GM18868 (cell line): ENCODE measurements around the gene ADH7.
"Not testable (repeated sequence)": the region's sequence is repeated elsewhere in the genome, so short reads cannot be mapped to it uniquely, and the experiment has no call there.

Experiments used
- ATAC-seq: cut with Tn5 transposase; IDR thresholded peaks from one replicate; pipeline ENCODE4 v1.9.1; 2021; ENCODE audit warnings: mild to moderate bottlenecking, moderate library complexity; ENCODE audit not compliant: unreplicated experiment

Gene ADH7

DNA sequence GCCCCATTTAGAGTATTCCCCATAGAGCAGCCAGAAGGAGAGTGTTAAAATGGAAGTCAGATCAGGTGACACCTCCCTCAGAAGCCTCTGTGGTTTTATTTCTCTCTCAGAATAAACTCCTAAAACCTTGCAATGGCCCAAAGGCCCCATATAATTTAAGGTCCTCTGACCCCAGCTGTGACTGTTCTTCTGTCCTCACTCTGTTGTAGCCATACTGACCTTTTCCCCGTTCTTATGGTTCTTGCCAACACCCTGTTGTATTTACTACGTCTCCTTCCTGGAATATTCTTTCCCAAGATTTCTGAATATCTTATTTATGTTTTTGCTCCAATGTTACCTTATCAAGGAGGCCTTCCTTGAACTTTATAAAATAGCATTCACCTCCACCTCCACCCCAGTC lies 18.0 kb downstream of the ADH7 start:
- ATAC-seq: no peak

DNA sequence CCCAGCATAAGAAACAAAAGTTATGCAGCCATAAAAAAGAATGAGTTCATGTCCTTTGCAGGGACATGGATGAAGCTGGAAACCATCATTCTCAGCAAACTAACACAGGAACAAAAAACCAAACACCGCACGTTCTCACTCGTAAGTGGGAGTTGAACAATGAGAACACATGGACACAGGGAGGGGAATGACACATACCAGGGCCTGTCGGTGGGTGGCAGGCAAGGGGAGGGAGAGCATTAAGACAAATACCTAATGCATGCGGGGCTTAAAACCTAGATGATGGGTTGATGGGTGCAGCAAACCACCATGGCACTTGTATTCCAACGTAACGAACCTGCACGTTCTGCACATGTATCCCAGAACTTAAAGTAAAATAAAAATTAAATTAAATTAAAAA lies 19.4 kb downstream of the ADH7 start:
- ATAC-seq: not testable (repeated sequence)

DNA sequence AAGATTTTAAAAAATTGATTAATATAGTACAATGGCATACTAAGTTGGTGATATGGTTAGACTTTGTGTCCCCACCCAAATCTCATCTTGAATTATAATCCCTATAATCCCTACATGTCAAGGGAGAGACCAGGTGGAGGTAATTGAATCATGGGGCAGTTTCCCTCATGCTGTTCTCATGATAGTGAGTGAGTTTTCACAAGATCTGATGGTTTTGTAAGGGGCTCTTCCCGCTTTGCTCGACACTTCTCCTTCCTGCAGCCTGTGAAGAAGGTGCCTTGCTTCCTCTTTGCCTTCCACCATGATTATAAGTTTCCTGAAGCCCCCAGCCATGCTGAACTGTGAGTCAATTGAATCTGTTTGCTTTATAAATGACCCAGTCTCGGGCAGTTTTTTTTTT lies 20.2 kb downstream of the ADH7 start:
- ATAC-seq: not testable (repeated sequence)

DNA sequence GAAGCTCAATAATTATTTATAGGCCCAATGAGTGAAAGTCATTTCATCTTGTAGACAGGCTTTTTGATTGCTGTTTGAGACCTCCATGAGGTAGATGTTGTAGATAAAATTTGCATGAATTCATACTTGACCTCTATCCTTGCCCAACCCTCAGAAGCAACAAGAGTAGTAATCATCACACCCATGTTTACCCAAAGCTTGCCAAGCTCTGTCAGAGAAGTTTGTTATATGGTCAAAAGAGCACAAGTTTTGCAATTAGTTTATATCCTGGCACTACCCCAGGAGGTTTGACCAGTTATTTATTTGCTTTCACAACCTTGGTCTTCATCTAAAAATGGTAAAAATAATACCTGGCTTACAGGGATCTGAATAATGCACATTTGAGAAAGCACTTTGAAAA lies 20.7 kb downstream of the ADH7 start:
- ATAC-seq: no peak

DNA sequence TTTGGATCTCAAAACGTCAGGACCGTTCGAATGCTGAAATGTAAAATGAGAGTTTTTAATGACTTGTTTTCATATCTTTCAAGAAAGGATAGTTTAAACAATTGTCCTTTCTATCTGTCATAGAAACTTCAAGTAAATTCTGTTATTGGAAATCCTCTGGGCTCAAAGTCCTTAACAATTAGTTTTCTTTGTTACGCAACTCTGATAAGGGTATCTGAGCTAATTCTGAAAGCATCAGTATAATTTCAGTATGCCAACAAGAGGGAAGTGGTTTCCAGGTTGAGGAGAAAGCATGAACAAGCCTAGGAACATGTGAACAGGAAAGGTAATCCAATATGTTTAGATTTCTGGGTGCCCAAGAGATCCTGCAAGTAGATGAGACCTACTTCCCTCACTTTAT lies 22.0 kb downstream of the ADH7 start:
- ATAC-seq: no peak

GRCh38 chr4:99411041-99411440 lies 24.1 kb downstream of the ADH7 start:
- no peak for ATAC-seq

DNA sequence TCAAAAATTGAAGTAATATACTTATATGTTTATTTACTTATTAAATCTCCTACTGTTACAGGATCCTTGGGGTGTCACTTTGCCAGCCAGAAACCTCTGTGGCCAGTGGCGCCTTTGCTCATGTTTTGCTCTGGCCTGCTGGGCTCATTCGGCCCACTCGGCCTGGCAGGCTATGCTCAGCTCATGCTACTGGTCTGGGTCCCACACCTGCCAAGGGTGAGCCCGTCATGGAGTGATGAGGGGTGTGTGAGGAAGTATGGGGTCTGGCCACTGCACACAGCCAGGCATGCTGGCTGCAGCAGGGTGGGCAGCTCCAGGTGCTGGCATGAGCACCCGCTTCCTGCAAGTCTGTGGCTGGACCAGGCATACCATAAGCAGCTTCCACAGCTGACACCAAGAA lies 25.1 kb downstream of the ADH7 start:
- ATAC-seq: no peak

DNA sequence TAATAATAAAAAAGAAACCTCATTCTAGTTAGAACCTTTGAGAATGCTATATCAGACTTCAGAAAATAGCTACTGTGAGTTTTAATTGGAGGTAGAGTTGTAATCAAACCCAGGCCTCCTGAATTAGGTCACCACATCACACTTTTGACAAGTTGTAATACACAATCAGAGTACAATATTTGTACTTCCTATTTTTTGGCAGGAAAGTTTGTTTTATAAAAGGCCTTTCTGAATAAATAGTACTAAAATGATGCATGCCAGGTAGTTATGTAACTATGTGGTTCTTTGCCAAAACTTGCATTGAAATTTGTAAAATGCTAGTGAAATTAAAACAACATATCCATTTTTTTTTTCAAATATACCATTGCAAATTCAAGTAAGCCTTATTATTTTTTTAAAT lies 26.8 kb downstream of the ADH7 start:
- ATAC-seq: no peak

- ATAC-seq: peak; percentile 31
Observed at GRCh38 chr4:99405433-99406115, 29.6 kb downstream of the ADH7 start.

DNA sequence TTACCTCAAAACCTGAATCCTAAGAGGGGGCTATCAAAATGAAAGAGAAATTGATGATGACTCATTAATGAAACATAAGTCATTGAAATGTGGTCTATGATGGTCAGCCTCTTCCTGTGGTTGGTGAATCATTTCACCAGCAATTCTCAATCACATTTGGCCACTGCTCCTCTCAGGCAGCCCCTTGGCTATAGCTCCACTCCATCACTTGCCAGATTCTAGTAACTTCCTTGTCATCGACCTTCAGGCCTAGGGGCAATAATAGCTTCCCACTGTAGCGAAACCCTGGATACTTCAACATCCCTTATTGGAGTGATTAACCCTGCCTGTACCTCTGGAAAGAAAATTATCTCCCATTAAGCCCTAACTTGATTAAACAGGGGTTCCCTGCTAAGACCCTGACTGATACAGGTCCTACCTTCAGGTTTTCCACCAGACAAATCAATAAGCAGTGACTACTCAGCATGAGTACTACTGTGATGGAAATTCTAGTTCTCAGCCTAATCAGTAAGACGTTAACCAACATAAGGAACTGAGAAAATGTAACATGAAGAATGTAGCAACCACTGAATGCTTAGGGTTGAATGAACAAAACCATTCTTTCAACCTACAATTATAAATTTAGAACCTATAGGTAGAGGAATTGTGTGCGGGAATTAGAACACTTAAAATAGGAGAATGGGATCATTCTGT lies 30.4 kb downstream of the ADH7 start:
- peak; percentile 91 for ATAC-seq

GRCh38 chr4:99403380-99404184 lies 31.6 kb downstream of the ADH7 start:
- ATAC-seq: peak; percentile 31

GRCh38 chr4:99402765-99403164 lies 32.4 kb downstream of the ADH7 start:
- ATAC-seq: no peak

DNA sequence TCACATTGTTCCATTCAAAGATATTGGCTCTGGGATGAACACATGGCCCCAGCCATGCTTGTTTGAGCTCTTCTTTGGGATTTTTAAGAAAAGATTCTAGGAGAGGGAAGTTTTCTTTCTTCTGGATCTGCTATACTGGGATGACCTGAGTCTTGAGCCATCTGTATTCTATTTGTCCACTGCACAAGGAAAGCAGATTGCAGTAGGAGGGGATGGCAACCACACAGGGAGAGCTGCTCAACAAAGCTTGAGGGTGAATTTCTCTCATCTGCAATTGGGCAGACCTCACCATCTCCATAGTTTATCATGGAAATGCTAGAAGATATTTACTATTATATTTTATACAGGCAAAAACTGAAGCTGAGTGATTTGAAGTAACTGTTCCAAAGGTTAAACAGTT lies 34.3 kb downstream of the ADH7 start:
- no peak for ATAC-seq

- no peak for ATAC-seq
Observed at GRCh38 chr4:99399017-99399416, 36.1 kb downstream of the ADH7 start.

GRCh38 chr4:99395595-99396364 lies 39.4 kb downstream of the ADH7 start:
- no peak for ATAC-seq

DNA sequence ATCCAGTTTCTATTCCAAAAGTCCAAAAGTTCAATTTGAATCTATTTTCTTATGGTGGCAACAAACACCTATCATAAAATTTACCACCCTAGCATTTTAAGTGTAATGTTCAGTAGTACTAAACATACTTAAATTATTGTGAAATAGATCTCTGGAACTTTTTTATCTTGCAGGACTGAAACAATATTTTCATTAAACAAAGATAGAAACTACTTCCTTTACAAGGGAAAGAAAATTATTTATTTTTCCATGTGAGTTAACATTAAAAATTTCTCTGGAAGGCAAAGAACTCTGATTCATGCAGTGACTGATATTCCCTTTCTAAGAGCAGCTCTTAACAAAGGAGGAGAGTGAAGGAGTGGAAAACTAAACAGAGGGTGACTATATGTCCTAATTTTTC lies 40.2 kb downstream of the ADH7 start:
- no peak for ATAC-seq

GRCh38 chr4:99390055-99390454 lies 45.1 kb downstream of the ADH7 start:
- no peak for ATAC-seq

- ATAC-seq: no peak
Observed at GRCh38 chr4:99389606-99390005, 45.5 kb downstream of the ADH7 start.

GRCh38 chr4:99383833-99384392 lies 51.2 kb downstream of the ADH7 start:
- ATAC-seq: no peak

DNA sequence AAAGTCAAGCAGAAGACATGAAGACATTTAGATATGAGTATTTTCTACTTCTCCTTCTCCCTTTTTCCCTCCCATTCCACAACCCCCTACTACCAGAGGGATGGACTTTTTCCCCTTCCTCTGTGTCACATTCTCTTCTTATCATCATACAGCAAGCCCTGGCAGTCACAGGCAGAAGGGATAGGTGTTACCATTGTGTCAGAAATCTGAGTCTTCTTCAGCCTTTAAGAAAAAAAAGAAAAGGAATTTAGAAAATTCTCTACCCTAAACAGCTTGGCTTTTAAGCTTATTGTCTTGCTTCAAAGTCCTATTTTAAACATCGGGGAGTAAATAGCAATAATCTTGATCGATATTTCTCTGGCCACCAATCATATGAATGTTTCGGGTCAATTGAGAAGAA lies 51.7 kb downstream of the ADH7 start:
- no peak for ATAC-seq
